ENCODE measurements around the gene CUZD1. TPM values are rescaled to one million over a fixed set of nuclear protein-coding genes. Genes with fewer than 3 reads are reported as not detected.

Gene CUZD1
- total and polyA plus RNA-seq, 2 of the 13 experiments (the other 11 are each of a cell fraction or from before 2014, with no cell fraction given) = 0.22 to 0.29 TPM

DNA sequence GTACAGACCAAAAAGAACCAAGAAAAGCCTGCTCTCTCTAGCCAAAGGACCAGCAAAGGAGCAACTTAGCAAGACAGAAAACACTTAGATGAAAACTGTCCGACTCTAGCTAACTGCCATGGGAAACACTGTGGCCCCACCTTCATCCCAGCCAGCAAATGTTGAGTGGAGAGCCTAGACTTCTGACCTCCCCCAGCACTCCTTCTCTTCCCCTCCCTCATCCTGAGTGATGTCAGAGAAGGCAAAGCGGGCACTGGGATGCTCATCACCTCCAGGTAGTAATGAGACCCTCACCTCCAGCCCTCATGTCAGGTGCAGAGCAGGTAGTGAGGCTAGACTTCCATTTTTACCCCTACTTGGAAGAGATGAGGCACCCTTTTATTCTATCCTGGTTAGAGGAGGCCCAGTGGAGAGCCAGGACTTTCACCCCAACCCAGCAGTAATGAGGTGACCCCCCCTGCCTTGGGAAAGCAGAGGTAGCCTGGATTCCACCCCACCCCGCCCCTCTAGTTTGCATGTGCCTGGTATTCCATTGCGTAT lies 16.9 kb downstream of the CUZD1 start:
- CTCF ChIA-PET (ENCODE audit: low intra/inter-chr PET ratio, low total read pairs) = no interaction called here
- ATAC-seq (no peak), FAIRE-seq (no peak)

More for the DNA sequence above, 16.9 kb downstream of the CUZD1 start:
- in situ Hi-C loops (cut with HindIII; ENCODE audit: extremely low pct_ligation_motif_present, low pct_unique_long_range_greater_than_20kb) = no loop called here
- Histone ChIP-seq H3K4me2 (ENCODE audit: low read depth, low read length) (no peak overlapping the region), H3K4me3 (replicated peaks in 1 of 3; ENCODE audit: insufficient read depth in 1 of 3, low read depth in 2 of 3, low read length in 3 of 3) (no peak overlapping the region), H3K27ac (ENCODE audit: extremely low read length, insufficient read depth, low read length) (no peak overlapping the region), H3K79me2 (ENCODE audit: insufficient read depth, low read length) (no peaks in the 10 kb centered on the region), H3K36me3 (replicated peaks in 1 of 2; ENCODE audit: control insufficient read depth in 1 of 2, insufficient read depth in 2 of 2, low read length in 2 of 2) (no peaks in the 10 kb centered on the region), H3K4me1 (ENCODE audit: insufficient read depth, low read length) (no peaks in the 10 kb centered on the region), H4K20me1 (ENCODE audit: insufficient read depth, low read length) (no peaks in the 10 kb centered on the region), H3K9ac (ENCODE audit: insufficient read depth, low read depth, low read length) (no peak overlapping the region), H3K27me3 (ENCODE audit: control insufficient read depth in 1 of 2, insufficient read depth in 2 of 2, low read length in 2 of 2) (peaks cover 4 to 14% of the 10 kb centered on the region in 2 experiments; a peak in 3 of 5 replicates), H2AFZ (ENCODE audit: low read length) (no peak overlapping the region), H3K9me3 (ENCODE audit: low read length) (no peaks in the 10 kb centered on the region)
- no peak for DNase-seq (ENCODE audit: low spot score)
- WGBS (ENCODE audit: low lambda C conversion rate) = 28% methylated on average over 4 of the region's 4 CpGs
- TF ChIP-seq RNF219 (CRISPR knock-in tag; IDR thresholded peaks at IDR 0.05) = no peak
- no peak for TF ChIP-seq MAF1 (CRISPR knock-in tag; IDR thresholded peaks at IDR 0.05; ENCODE audit: borderline replicate concordance)
- no peak for TF ChIP-seq GFI1 (CRISPR knock-in tag; IDR thresholded peaks at IDR 0.05; ENCODE audit: borderline replicate concordance)
- TF ChIP-seq FOXC1 (CRISPR knock-in tag; IDR thresholded peaks at IDR 0.05; ENCODE audit: borderline replicate concordance) = no peak
- no peak for TF ChIP-seq TAF1 (CRISPR knock-in tag; IDR thresholded peaks at IDR 0.05)
- no peak for TF ChIP-seq MXD4 (CRISPR knock-in tag; IDR thresholded peaks at IDR 0.05)
- no peak for TF ChIP-seq NR2F1 (CRISPR knock-in tag; IDR thresholded peaks at IDR 0.05)
- TF ChIP-seq KDM5A (IDR thresholded peaks at IDR 0.05; ENCODE audit: borderline replicate concordance, low read length) = no peak
- TF ChIP-seq GABPB1 (CRISPR knock-in tag; IDR thresholded peaks at IDR 0.05) = no peak
- no peak for TF ChIP-seq ZMYM3 (CRISPR knock-in tag; IDR thresholded peaks at IDR 0.05)
- TF ChIP-seq ZSCAN29 (CRISPR knock-in tag; conservative IDR thresholded peaks at IDR 0.05) = no peak
- TF ChIP-seq, protein P1, sequence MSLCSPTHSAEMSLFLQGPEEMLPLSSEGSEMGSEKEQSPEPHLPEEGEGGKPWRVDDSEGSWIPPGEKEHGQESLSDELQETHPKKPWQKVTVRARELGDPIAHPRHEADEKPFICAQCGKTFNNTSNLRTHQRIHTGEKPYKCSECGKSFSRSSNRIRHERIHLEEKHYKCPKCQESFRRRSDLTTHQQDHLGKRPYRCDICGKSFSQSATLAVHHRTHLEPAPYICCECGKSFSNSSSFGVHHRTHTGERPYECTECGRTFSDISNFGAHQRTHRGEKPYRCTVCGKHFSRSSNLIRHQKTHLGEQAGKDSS (CRISPR knock-in tag; IDR thresholded peaks at IDR 0.05; ENCODE audit: borderline replicate concordance, low read depth) = no peak
- no peak for TF ChIP-seq SP2 (CRISPR knock-in tag; IDR thresholded peaks at IDR 0.05)
- no peak for TF ChIP-seq CREM (IDR thresholded peaks at IDR 0.05)
- TF ChIP-seq CREM (CRISPR knock-in tag; IDR thresholded peaks at IDR 0.05) = no peak
- no peak for TF ChIP-seq RAD51 (IDR thresholded peaks at IDR 0.05; ENCODE audit: borderline replicate concordance)
- no peak for TF ChIP-seq STAT5B (CRISPR knock-in tag; IDR thresholded peaks at IDR 0.05)
- no peak for TF ChIP-seq ATM (IDR thresholded peaks at IDR 0.05; ENCODE audit: borderline replicate concordance)
- no peak for TF ChIP-seq YEATS2 (CRISPR knock-in tag; IDR thresholded peaks at IDR 0.05; ENCODE audit: borderline replicate concordance)
- no peak for TF ChIP-seq ATF7-NPFF (CRISPR knock-in tag; IDR thresholded peaks at IDR 0.05; ENCODE audit: low read depth)
- intact Hi-C loops (cut with micrococcal nuclease; ENCODE audit: unreplicated experiment) = no loop called here
- POLR2A ChIA-PET = no interaction called here
- no TSS peak for BruUV-seq (replicated peaks)
